HCT116 (cell line): ENCODE results near the gene TGFBRAP1.

ENCODE experiments used
- CTCF ChIP-seq, 3 experiments: fragments of 200-600 bp in 1 of 3; sonication (generic) in 1 of 3; IDR thresholded peaks in 2 of 3; conservative IDR thresholded peaks in 1 of 3; 2 replicates each; pipeline ENCODE4 v1.5.1; 2012 to 2017; ENCODE audit warnings: low read depth in 2 of 3, low read length in 2 of 3, antibody characterized with exemption in 1 of 3, borderline replicate concordance in 1 of 3, control low read depth in 1 of 3, mild to moderate bottlenecking in 1 of 3, mixed read lengths in 1 of 3, mixed run types in 1 of 3, moderate library complexity in 1 of 3; ENCODE audit not compliant: insufficient read depth in 1 of 3
- EZH2 ChIP-seq: fragments of 200-600 bp; sonication (generic); IDR thresholded peaks from 2 replicates; pipeline ENCODE4 v1.6.1; 2017; ENCODE audit warnings: antibody characterized with exemption, mixed run types
- EZH2phosphoT487 ChIP-seq: fragments of 200-600 bp; IDR thresholded peaks from 2 replicates; pipeline ENCODE4 v1.6.1; 2018; ENCODE audit warnings: antibody characterized with exemption, borderline replicate concordance
- POLR2A ChIP-seq: IDR thresholded peaks from 2 replicates; pipeline ENCODE4 v1.7.0; 2011; ENCODE audit warnings: borderline replicate concordance; ENCODE audit not compliant: insufficient read depth, insufficient read length; ENCODE audit errors: extremely low read depth
- RAD21 ChIP-seq: IDR thresholded peaks from 2 replicates; pipeline ENCODE4 v1.6.1; 2012; ENCODE audit warnings: low read depth, mild to moderate bottlenecking
- SIN3A ChIP-seq: IDR thresholded peaks from 2 replicates; pipeline ENCODE4 v1.6.1; 2012; ENCODE audit warnings: low read depth
- TCF7L2 ChIP-seq: IDR thresholded peaks from 2 replicates; pipeline ENCODE4 v1.7.0; 2011; ENCODE audit warnings: borderline replicate concordance, inconsistent platforms; ENCODE audit not compliant: insufficient read depth, insufficient read length; ENCODE audit errors: extremely low read depth
- YY1 ChIP-seq: IDR thresholded peaks from 2 replicates; pipeline ENCODE4 v1.6.1; 2011; ENCODE audit warnings: low read length, low read depth, moderate library complexity, mild to moderate bottlenecking; ENCODE audit not compliant: insufficient replicate concordance; ENCODE audit errors: extremely low read depth
- ZBTB33 ChIP-seq: IDR thresholded peaks from 2 replicates; pipeline ENCODE4 v1.6.1; 2011; ENCODE audit warnings: mild to moderate bottlenecking, low read length, moderate library complexity; ENCODE audit not compliant: insufficient replicate concordance; ENCODE audit errors: extremely low read depth
- ZFX ChIP-seq: fragments of 450-650 bp; IDR thresholded peaks from 2 replicates; pipeline ENCODE4 v1.6.1; 2017

GRCh38 chr2:105377871-105378270, 48.3 kb upstream of the TGFBRAP1 start:
- TF ChIP-seq POLR2A (no peak), CTCF (IDR thresholded peaks at IDR 0.05 in 2 of 3, conservative IDR thresholded peaks at IDR 0.05 in 1 of 3; ENCODE audit: borderline replicate concordance in 1 of 3, insufficient read depth in 1 of 3, low read depth in 2 of 3, low read length in 2 of 3) (peak in 2 of 3 experiments; percentile 12 to 18; a peak in 1 of 6 replicates), EZH2 (no peak), EZH2phosphoT487 (no peak), ZBTB33 (no peak), TCF7L2 (no peak), SIN3A (no peak), ZFX (no peak), YY1 (no peak), RAD21 (peak; percentile 50; the same call in 1 of the 2 replicates)
